HG02610 (cell line): ENCODE measurements around the gene RUNX2.
"Not testable (repeated sequence)": the region's sequence is repeated elsewhere in the genome, so short reads cannot be mapped to it uniquely, and the experiment has no call there.

Source experiments
- ATAC-seq: cut with Tn5 transposase; IDR thresholded peaks from one replicate; pipeline ENCODE4 v1.9.1; 2021; ENCODE audit warnings: mild to moderate bottlenecking, moderate library complexity; ENCODE audit not compliant: unreplicated experiment

RUNX2 gene

DNA sequence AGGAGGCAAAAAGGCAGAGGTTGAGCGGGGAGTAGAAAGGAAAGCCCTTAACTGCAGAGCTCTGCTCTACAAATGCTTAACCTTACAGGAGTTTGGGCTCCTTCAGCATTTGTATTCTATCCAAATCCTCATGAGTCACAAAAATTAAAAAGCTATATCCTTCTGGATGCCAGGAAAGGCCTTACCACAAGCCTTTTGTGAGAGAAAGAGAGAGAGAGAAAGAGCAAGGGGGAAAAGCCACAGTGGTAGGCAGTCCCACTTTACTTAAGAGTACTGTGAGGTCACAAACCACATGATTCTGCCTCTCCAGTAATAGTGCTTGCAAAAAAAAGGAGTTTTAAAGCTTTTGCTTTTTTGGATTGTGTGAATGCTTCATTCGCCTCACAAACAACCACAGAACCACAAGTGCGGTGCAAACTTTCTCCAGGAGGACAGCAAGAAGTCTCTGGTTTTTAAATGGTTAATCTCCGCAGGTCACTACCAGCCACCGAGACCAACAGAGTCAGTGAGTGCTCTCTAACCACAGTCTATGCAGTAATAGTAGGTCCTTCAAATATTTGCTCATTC lies at the start of gene RUNX2:
TSS of gene RUNX2 (plus strand) at position 375 of the 567 bp plus-strand sequence. CDS start 397 bp downstream, outside the sequence.
- no peak for ATAC-seq

DNA sequence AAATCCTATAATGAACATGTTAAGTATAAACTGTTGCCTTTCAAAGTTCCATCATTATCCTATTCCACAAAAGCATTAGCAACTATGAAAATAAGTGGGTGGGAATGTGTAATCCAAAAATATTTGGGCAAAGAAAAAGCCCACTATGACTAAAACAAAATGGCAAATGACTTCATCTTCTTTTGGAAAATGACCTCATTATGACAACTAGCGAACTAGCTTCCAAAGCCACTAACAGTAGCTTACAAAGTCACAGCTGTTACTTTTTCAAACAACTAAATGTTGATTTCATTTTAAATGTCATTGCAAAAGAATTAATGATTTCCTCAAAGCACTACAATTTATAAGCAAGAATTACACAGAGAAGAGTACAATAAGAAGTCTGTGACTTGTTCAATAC lies 49.8 kb upstream of the RUNX2 start:
- ATAC-seq: no peak

- not testable (repeated sequence) for ATAC-seq
Observed at GRCh38 chr6:45286707-45287106, 41.4 kb upstream of the RUNX2 start.

DNA sequence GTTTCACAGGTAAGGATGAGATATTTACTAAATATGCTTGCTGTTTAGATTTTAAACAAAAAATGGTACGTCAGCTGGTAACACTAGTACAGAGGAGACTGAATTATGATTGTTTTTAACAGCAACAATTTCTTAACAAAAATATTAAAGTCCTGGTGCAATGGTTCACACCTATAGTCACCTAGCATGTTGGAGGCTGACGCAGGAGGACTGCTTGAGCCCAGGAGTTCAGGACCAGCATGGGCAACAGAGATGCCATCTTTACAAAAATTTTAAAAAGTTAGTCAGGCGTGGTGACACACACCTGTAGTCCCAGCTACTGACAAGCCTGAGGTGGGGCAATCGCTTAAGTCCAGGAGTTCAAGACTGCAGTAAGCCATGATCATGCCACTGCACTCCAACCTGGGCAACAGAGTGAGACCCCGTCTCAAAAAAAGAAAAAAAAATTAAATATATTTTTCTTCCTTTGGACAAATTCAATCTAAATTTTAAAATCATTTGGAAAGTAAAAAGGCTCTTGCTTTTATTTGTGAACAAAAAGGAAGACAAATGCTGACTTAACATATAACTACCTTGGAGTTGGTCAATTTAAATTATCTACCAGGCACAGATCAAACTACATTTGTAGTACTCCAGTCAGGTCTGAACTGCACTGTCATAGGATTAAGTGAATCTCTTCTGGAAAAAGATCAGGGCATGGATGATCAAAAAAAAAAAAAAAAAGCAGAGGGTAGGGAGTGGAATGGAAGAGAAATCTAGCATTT lies 38.2 kb upstream of the RUNX2 start:
- no peak for ATAC-seq

DNA sequence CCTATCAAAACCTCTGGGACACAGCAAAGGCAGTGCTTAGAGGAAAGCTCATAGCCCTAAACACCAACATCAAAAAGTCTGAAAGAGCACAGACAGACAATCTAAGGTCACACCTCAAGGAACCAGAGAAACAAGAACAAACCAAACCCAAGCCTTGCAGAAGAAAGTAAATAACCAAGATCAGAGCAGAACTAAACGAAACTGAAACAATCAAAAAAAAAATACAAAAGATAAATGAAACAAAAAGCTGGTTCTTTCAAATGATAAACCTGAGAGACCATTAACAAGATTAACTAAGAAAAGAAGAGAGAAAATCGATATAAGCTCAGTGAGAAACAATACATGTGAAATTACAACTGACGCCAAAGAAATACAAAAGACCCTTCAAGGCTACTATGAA lies 34.8 kb upstream of the RUNX2 start:
- no peak for ATAC-seq

DNA sequence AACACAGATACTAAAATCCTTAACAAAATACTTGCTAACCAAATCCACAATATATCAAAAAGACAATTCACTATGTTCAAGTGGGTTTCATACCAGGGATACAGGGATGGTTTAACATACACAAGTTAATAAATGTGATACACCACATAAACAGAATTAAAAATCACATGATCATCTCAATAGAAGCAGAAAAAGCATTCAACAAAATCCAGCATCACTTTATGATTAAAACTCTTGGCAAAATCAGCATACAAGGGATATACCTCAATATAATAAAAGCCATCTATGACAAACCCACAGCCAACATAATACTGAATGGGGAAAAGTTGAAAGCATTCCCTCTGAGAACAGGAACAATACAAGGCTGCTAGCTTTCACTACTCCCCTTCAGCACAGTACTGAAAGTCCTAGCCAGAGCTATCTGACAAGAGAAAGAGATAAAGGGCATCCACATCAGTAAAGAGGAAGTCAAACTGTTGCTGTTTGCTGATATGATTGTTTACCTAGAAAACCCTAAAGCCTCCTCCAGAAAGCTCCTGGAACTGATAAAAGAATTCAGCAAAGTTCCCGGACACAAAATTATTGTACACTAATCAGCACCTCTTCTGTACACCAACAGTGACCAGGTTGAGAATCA lies 33.9 kb upstream of the RUNX2 start:
- ATAC-seq: not testable (repeated sequence)

DNA sequence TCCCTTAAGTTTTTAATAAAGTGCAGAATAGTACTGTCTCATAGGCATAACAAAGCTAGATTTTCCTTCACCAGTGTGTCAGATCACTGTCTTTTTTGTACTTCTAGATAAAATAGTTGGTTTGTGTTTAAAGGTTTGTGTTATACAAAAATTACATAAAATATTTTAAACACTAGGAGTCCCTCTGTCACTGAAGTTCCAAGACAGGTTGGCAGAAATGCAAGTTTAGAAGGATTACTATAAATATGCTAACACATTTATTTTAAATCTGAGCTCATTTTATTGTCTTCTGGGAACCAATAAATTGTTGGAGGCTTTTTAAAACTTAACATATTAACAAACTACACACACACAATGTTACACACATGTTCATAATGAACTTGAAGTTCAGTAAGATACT lies 30.8 kb upstream of the RUNX2 start:
- ATAC-seq: no peak

DNA sequence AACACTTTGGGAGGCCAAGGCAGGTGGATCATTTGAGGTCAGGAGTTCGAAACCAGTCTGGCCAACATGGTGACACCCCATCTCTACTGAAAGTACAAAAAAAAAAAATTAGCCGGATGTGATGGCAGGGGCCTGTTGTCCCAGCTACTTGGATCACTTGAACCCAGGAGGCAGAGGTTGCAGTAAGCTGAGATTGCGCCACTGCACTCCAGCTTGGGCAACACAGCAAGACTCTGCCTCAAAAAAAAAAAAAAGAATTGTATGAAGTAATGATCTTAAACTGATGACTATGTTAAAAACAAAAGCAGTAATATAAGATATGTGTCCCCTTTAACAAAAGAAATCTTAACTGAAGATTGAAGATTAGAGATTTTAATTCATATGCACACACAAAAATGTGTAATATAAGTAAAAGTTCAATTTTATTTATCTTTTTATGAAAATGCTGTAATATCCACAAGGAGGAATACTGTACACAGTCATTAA lies 29.0 kb upstream of the RUNX2 start:
- ATAC-seq: no peak

DNA sequence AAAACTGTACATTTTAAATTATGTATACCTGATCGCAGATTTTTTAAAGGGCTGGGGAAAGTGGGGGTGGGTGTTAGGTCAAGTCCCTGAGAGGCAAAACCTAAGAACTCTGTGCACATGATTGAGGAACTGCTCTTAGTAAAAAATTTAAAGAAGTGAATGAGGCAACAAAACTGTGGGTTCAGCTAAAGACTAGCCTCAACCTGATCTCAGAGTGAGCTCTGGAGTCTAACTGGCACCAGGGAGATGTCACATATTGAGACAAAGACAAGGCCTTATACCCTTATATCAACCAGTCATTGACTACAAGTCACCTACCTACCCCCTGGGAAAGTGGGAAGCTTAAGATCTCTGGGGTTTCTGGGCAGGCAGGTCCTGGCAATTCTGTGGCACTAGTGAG lies 27.4 kb upstream of the RUNX2 start:
- no peak for ATAC-seq

GRCh38 chr6:45301348-45302142 lies 26.6 kb upstream of the RUNX2 start:
- ATAC-seq: no peak

GRCh38 chr6:45302832-45303231 lies 25.3 kb upstream of the RUNX2 start:
- ATAC-seq: no peak

GRCh38 chr6:45305546-45305945 lies 22.6 kb upstream of the RUNX2 start:
- no peak for ATAC-seq

- ATAC-seq: no peak
Observed at GRCh38 chr6:45310118-45310788, 17.9 kb upstream of the RUNX2 start.

DNA sequence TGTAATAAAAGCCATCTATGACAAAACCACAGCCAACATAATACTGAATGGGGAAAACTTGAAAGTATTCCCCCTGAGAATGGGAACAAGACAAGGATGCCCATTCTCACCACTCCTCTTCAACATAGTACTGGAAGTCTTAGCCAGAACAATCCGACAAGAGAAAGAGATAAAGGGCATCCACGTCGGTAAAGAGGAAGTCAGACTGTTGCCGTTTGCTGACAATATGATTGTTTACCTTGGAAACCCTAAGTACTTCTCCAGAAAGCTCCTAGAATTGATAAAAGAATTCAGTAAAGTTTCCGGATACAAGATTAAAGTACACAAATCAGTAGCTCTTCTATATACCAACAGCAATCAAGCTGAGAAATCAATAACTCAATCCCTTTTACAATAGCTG lies 14.0 kb upstream of the RUNX2 start:
- ATAC-seq: no peak

DNA sequence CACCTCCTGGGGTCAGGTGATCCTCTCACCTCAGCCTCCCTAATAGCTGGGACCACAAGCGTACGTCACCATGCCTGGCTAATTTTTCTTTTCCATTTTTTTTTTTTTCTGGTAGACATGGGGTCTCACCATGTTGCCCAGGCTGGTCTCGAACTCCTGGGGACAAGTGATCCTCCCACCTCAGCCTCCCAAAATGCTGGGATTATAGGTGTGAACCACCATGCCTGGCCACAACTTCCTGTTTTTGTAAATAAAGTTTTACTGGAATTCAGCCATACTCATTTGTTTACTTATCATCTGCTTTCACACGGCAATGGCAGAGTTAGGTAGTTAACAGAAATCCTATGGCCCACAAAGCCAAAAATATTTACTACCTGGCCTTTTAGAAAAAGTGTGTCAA lies 7.8 kb upstream of the RUNX2 start:
- ATAC-seq: no peak

DNA sequence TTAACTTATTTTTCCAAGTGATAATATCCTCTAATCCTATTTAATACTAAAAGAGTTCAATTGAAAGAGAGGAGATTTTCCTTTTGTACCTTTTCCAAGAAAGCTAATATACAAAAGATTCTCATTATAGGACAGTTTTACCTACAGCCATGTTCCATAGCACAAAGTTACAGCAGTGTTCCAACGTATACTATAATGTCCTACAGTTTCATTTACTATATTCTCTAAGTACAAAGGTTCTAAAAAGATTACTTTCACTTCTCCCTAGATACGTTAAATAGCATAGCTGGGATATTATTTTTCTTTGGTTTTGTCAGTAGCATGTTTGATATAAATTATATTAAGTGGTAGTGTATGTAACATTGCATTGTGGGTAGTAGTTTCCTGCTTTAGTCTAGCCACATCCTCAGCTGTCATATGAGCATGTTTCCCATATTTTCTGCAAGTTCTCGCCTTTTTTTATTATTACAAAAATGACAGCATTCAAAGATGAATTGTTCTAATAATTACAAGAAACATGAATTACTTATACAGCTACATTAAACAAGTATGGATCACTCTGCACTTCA lies 4.4 kb upstream of the RUNX2 start:
- no peak for ATAC-seq

GRCh38 chr6:45326698-45327417 lies 1.3 kb upstream of the RUNX2 start:
- no peak for ATAC-seq

GRCh38 chr6:45328523-45328922 lies 393 bp downstream of the RUNX2 start:
- ATAC-seq: no peak

DNA sequence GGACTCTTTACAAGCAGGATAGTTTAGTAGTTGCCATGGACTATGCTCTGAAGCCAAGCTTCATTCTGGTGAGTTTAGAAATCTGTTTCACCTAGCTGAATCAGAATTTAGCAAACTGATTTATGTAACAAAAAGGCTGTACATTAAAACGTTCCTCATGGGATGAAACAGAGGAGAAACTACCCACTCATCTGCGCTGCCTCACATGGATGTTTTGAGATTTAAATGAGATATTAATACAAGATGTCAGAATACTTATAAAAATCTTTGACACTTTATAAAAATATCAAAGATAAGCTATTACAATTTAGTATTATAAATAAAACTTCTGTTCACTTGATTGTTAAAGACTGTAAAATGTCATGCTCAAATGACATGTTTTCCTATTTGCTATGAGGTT lies 16.8 kb downstream of the RUNX2 start:
- no peak for ATAC-seq
